Mesenchymal stem cell (in vitro differentiated cells and primary cell): ENCODE results near the gene CRISPLD2.
"Not testable (repeated sequence)": the region's sequence is repeated elsewhere in the genome, so short reads cannot be mapped to it uniquely, and the experiment has no call there.

Experiments
- DNase-seq: peaks from one replicate; pipeline ENCODE4 v3.0.0-alpha.2; 2013
- H2AFZ ChIP-seq: one replicate; pipeline ENCODE4 v1.6.1; 2013; ENCODE audit warnings: low read depth, mild to moderate bottlenecking, control low read depth, inconsistent platforms, low read length, moderate library complexity
- H2AK5ac ChIP-seq: 2 replicates; pipeline ENCODE4 v1.6.1; 2013; ENCODE audit warnings: low read length, moderate library complexity, mild to moderate bottlenecking, inconsistent platforms; ENCODE audit not compliant: severe bottlenecking
- H2BK120ac ChIP-seq: one replicate; pipeline ENCODE4 v1.6.1; 2013; ENCODE audit warnings: low read depth, mild to moderate bottlenecking, inconsistent platforms, low read length, moderate library complexity
- H2BK12ac ChIP-seq, 2 experiments: one replicate each; pipeline ENCODE4 v1.6.1; 2013; ENCODE audit warnings: inconsistent platforms in 2 of 2, low read length in 2 of 2, mild to moderate bottlenecking in 2 of 2, moderate library complexity in 2 of 2, control low read depth in 1 of 2
- H2BK15ac ChIP-seq: one replicate; pipeline ENCODE4 v1.6.1; 2013; ENCODE audit warnings: mild to moderate bottlenecking, low read depth, inconsistent platforms; ENCODE audit not compliant: poor library complexity, severe bottlenecking
- H2BK5ac ChIP-seq: 2 replicates; pipeline ENCODE4 v1.6.1; 2013; ENCODE audit warnings: low read depth, mild to moderate bottlenecking, low read length, control low read depth, inconsistent platforms; ENCODE audit not compliant: poor library complexity, severe bottlenecking
- H3K14ac ChIP-seq, 2 experiments: one replicate each; pipeline ENCODE4 v1.6.1; 2013; ENCODE audit warnings: inconsistent platforms in 2 of 2, low read length in 2 of 2, control low read depth in 1 of 2, mild to moderate bottlenecking in 1 of 2, moderate library complexity in 1 of 2
- H3K18ac ChIP-seq, 2 experiments: one replicate each; pipeline ENCODE4 v1.6.1; 2013; ENCODE audit warnings: inconsistent platforms in 2 of 2, low read length in 2 of 2, control low read depth in 1 of 2, low read depth in 1 of 2, mild to moderate bottlenecking in 1 of 2
- H3K23ac ChIP-seq, 2 experiments: one replicate each; pipeline ENCODE4 v1.6.1; 2013; ENCODE audit warnings: inconsistent platforms in 2 of 2, low read length in 2 of 2, mild to moderate bottlenecking in 2 of 2, moderate library complexity in 2 of 2, control low read depth in 1 of 2
- H3K27ac ChIP-seq: 2 replicates; pipeline ENCODE4 v1.5.1; 2013; ENCODE audit warnings: mild to moderate bottlenecking, moderate library complexity, low read length, control low read depth, inconsistent platforms; ENCODE audit not compliant: poor library complexity, severe bottlenecking
- H3K27me3 ChIP-seq, 2 experiments: 2 replicates each; pipeline versions ENCODE4 v1.6.1 to v1.7.0; 2013; ENCODE audit warnings: low read length in 2 of 2, mild to moderate bottlenecking in 2 of 2, moderate library complexity in 2 of 2, control low read depth in 1 of 2, inconsistent platforms in 1 of 2; ENCODE audit not compliant: control insufficient read depth in 1 of 2, insufficient read depth in 1 of 2
- H3K36me3 ChIP-seq, 2 experiments: 2 replicates each; pipeline versions ENCODE4 v1.6.1 to v1.7.0; 2013; ENCODE audit warnings: low read length in 2 of 2, control low read depth in 1 of 2, inconsistent platforms in 1 of 2, low read depth in 1 of 2, mild to moderate bottlenecking in 1 of 2; ENCODE audit not compliant: insufficient read depth in 2 of 2, control insufficient read depth in 1 of 2
- H3K4ac ChIP-seq, 2 experiments: one replicate each; pipeline ENCODE4 v1.6.1; 2013; ENCODE audit warnings: inconsistent platforms in 2 of 2, low read length in 2 of 2, mild to moderate bottlenecking in 2 of 2, moderate library complexity in 2 of 2, control low read depth in 1 of 2, low read depth in 1 of 2
- H3K4me1 ChIP-seq: 2 replicates; pipeline ENCODE4 v1.6.1; 2013; ENCODE audit warnings: low read depth, low read length, control low read depth; ENCODE audit not compliant: control insufficient read depth, insufficient read depth
- H3K4me2 ChIP-seq: 2 replicates; pipeline ENCODE4 v1.6.1; 2013; ENCODE audit warnings: low read length, mild to moderate bottlenecking, inconsistent platforms; ENCODE audit not compliant: poor library complexity, severe bottlenecking
- H3K4me3 ChIP-seq, 2 experiments: 2 replicates each; pipeline versions ENCODE4 v1.5.1 to v1.7.0; 2013; ENCODE audit warnings: low read length in 2 of 2, mild to moderate bottlenecking in 2 of 2, control low read depth in 1 of 2, low read depth in 1 of 2; ENCODE audit not compliant: insufficient read depth in 1 of 2
- H3K79me1 ChIP-seq: replicated peaks from 2 replicates; pipeline ENCODE4 v1.6.1; 2013; ENCODE audit warnings: mild to moderate bottlenecking, control low read depth, low read length, inconsistent platforms; ENCODE audit not compliant: poor library complexity, severe bottlenecking
- H3K9ac ChIP-seq: 2 replicates; pipeline ENCODE4 v1.7.0; 2013; ENCODE audit warnings: mild to moderate bottlenecking, low read length, moderate library complexity
- H3K9me3 ChIP-seq: 2 replicates; pipeline ENCODE4 v1.7.0; 2013; ENCODE audit warnings: mild to moderate bottlenecking, low read length; ENCODE audit not compliant: control insufficient read depth
- H4K8ac ChIP-seq: one replicate; pipeline ENCODE4 v1.6.1; 2013; ENCODE audit warnings: inconsistent platforms, mild to moderate bottlenecking, low read length, moderate library complexity
- H4K91ac ChIP-seq: one replicate; pipeline ENCODE4 v1.6.1; 2013; ENCODE audit warnings: mild to moderate bottlenecking, low read length, inconsistent platforms
- WGBS: methylation state at CpG from one replicate; pipeline ENCODE4 v1.1.7; 2013; ENCODE audit warnings: mixed read lengths; 5-methylcytosine and 5-hydroxymethylcytosine counted together

The CRISPLD2 gene

GRCh38 chr16:84856203-84856581 is 36.4 kb downstream of the CRISPLD2 start:
- H3K18ac ChIP-seq, H2BK15ac ChIP-seq, H2AFZ ChIP-seq, H3K4ac ChIP-seq, H3K4me2 ChIP-seq, H2BK12ac ChIP-seq, H3K4me3 ChIP-seq, H3K36me3 ChIP-seq, H3K27ac ChIP-seq, H2AK5ac ChIP-seq, H3K79me1 ChIP-seq, DNase-seq, H3K14ac ChIP-seq, H4K91ac ChIP-seq, H3K27me3 ChIP-seq, H4K8ac ChIP-seq, H2BK5ac ChIP-seq, H3K23ac ChIP-seq, H3K9ac ChIP-seq, H2BK120ac ChIP-seq: not testable (repeated sequence)
- WGBS = 84% methylated on average over 3 of the region's 3 CpGs
- Histone ChIP-seq H3K4me1 (peaks cover 19% of the 10 kb centered on the region), H3K9me3 (peaks cover 27% of the 10 kb centered on the region)

- H3K23ac ChIP-seq, H4K91ac ChIP-seq, H3K14ac ChIP-seq, H4K8ac ChIP-seq, H3K36me3 ChIP-seq, H2AK5ac ChIP-seq, H2BK5ac ChIP-seq, H3K4me2 ChIP-seq, H3K4ac ChIP-seq, H2BK120ac ChIP-seq, H2BK12ac ChIP-seq, H3K4me3 ChIP-seq, H3K79me1 ChIP-seq, H2BK15ac ChIP-seq, H3K27me3 ChIP-seq, H3K18ac ChIP-seq, H2AFZ ChIP-seq, H3K27ac ChIP-seq, DNase-seq, H3K9ac ChIP-seq: not testable (repeated sequence)
- Histone ChIP-seq H3K4me1 (peaks cover 14% of the 10 kb centered on the region), H3K9me3 (peaks cover 28% of the 10 kb centered on the region)
- 97% methylated on average over 5 of the region's 5 CpGs for WGBS
Measured at GRCh38 chr16:84856811-84857210, 37.0 kb downstream of the CRISPLD2 start.

- no peak overlapping the region for H4K91ac ChIP-seq
- H3K9me3 ChIP-seq = peaks cover 28% of the 10 kb centered on the region
- H2BK15ac ChIP-seq = no peak overlapping the region
- no peak overlapping the region for H3K18ac ChIP-seq
- H3K27me3 ChIP-seq = no peaks in the 10 kb centered on the region
- no peaks in the 10 kb centered on the region for H3K79me1 ChIP-seq
- no peak overlapping the region for H3K4me3 ChIP-seq
- H2BK12ac ChIP-seq = no peak overlapping the region
- no peak overlapping the region for H3K9ac ChIP-seq
- 100% methylated on average over 2 of the region's 2 CpGs for WGBS
- DNase-seq = no peak
- no peak overlapping the region for H2AK5ac ChIP-seq
- no peak overlapping the region for H3K4me2 ChIP-seq
- no peak overlapping the region for H3K4ac ChIP-seq
- no peak overlapping the region for H3K14ac ChIP-seq
- no peak overlapping the region for H3K23ac ChIP-seq
- H4K8ac ChIP-seq = no peak overlapping the region
- H3K36me3 ChIP-seq = no peaks in the 10 kb centered on the region
- H2BK120ac ChIP-seq = no peak overlapping the region
- H2AFZ ChIP-seq = no peak overlapping the region
- H3K4me1 ChIP-seq = peaks cover 3% of the 10 kb centered on the region
- no peak overlapping the region for H2BK5ac ChIP-seq
- no peak overlapping the region for H3K27ac ChIP-seq
Measured at GRCh38 chr16:84859681-84860080, 39.9 kb downstream of the CRISPLD2 start.

- Histone ChIP-seq H3K4ac (no peak overlapping the region), H3K23ac (no peak overlapping the region), H3K9ac (no peak overlapping the region), H3K36me3 (no peaks in the 10 kb centered on the region), H3K9me3 (peaks cover 28% of the 10 kb centered on the region), H3K79me1 (no peaks in the 10 kb centered on the region), H3K18ac (no peak overlapping the region), H3K4me3 (no peak overlapping the region), H3K14ac (no peak overlapping the region), H4K91ac (no peak overlapping the region), H2BK5ac (no peak overlapping the region), H2AK5ac (no peak overlapping the region), H3K27me3 (no peaks in the 10 kb centered on the region), H3K4me1 (no peaks in the 10 kb centered on the region), H2BK12ac (no peak overlapping the region), H2AFZ (no peak overlapping the region), H3K4me2 (no peak overlapping the region), H2BK15ac (no peak overlapping the region), H3K27ac (no peak overlapping the region), H2BK120ac (no peak overlapping the region), H4K8ac (no peak overlapping the region)
- 92% methylated on average over 9 of the region's 9 CpGs for WGBS
- no peak for DNase-seq
Measured at GRCh38 chr16:84860383-84860782, 40.6 kb downstream of the CRISPLD2 start.
